Mucosa of gallbladder (tissue), 1 donor: Measurements from ENCODE around the gene OR11G2. TPM values are rescaled to one million over a fixed set of nuclear protein-coding genes. Genes with fewer than 3 reads are reported as not detected.
"Not testable (repeated sequence)": the region's sequence is repeated elsewhere in the genome, so short reads cannot be mapped to it uniquely, and the experiment has no call there.

Experiments
- DNase-seq: peaks from one replicate; pipeline ENCODE4 v3.0.0-alpha.2; 2020; ENCODE audit warnings: low spot score
- total RNA-seq: library from RNA; stranded (reverse); gene quantifications from one replicate; pipeline ENCODE4 v1.2.1, GENCODE V29; 2021
- donor health status: DM: no; HTN: no; CAD: no.

OR11G2 gene, protein sequence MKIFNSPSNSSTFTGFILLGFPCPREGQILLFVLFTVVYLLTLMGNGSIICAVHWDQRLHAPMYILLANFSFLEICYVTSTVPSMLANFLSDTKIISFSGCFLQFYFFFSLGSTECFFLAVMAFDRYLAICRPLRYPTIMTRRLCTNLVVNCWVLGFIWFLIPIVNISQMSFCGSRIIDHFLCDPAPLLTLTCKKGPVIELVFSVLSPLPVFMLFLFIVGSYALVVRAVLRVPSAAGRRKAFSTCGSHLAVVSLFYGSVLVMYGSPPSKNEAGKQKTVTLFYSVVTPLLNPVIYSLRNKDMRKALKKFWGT
- not detected for total RNA-seq

GRCh38 chr14:20190596-20190995 lies at the start of gene OR11G2:
Gene OR11G2 (plus strand): TSS chr14:20190896. CDS start chr14:20197438, 6,542 bp downstream.
- DNase-seq: no peak

DNA sequence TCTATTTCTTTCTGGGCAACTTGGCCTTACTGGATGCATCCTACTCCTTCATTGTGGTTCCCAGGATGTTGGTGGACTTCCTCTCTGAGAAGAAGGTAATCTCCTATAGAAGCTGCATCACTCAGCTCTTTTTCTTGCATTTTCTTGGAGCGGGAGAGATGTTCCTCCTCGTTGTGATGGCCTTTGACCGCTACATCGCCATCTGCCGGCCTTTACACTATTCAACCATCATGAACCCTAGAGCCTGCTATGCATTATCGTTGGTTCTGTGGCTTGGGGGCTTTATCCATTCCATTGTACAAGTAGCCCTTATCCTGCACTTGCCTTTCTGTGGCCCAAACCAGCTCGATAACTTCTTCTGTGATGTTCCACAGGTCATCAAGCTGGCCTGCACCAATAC lies 46.8 kb upstream of the OR11G2 start:
- DNase-seq: no peak

- DNase-seq: no peak
Measured at GRCh38 chr14:20144820-20145219, 45.9 kb upstream of the OR11G2 start.

- DNase-seq: no peak
Measured at GRCh38 chr14:20164462-20164861, 26.2 kb upstream of the OR11G2 start.

- DNase-seq: no peak
Measured at GRCh38 chr14:20167091-20167490, 23.6 kb upstream of the OR11G2 start.

GRCh38 chr14:20169852-20170251 lies 20.8 kb upstream of the OR11G2 start:
- DNase-seq: not testable (repeated sequence)

- DNase-seq: not testable (repeated sequence)
Measured at GRCh38 chr14:20174205-20174604, 16.5 kb upstream of the OR11G2 start.

DNA sequence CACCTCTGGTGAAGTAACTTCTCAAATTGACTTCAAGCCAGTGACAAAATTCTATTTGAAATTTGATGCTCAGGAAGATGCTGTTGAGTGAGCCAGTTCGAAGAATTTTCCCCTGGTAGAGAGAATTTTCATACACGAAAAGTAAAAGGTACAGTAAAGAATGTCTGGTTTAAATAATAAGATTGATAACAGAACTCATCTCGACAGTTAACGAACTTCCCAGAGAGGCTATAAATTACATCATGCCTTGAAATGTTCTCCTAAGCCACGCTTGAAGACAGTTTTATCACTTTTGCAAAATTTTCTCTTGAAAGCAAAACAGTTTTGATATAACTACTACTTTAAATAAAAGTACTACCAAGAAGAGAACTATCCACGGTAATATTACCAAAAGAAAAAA lies 14.4 kb upstream of the OR11G2 start:
- DNase-seq: no peak

DNA sequence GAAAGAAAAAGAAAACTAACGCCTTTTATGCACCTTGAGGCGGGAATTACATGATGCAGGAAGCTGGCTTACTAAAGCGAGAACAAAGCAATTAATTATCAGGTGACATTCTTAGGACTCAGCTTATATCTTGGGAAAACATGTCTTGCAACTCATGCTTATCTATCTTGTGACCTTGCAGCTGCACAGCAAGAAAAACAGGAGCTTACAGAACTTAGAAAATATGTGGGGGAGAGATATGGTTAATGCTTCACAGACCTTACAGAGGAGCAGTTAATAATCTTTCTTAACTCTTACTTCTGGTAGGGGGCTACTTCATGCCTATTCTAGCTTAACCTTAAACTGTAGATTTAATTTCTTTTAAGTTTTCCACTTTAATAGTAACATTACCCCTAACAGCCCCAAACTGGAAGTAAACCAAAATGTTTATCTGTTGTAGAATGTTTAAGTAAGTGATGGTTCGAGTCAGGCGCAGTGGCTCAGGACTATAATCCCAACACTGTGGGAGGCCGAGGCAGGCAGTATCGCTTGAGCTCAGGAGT lies 13.2 kb upstream of the OR11G2 start:
- DNase-seq: no peak

GRCh38 chr14:20179218-20179617 lies 11.5 kb upstream of the OR11G2 start:
- no peak for DNase-seq

DNA sequence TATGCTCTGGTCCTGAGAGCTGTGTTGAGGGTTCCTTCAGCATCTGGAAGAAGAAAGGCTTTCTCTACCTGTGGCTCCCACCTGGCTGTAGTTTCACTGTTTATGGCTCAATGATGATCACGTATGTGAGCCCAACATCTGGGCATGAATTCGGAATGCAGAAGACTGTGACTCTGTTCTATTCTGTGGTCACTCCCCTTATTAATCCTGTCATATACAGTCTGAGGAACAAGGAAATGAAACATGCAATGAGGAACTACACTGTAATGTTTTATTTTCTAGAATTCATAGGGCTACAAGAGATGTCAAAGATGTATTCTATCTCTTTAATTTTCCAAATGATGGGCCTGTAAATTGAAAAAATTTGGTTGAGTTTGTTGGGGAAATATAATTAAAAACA lies 10.8 kb upstream of the OR11G2 start:
- no peak for DNase-seq

GRCh38 chr14:20180486-20180885 lies 10.2 kb upstream of the OR11G2 start:
- no peak for DNase-seq

DNA sequence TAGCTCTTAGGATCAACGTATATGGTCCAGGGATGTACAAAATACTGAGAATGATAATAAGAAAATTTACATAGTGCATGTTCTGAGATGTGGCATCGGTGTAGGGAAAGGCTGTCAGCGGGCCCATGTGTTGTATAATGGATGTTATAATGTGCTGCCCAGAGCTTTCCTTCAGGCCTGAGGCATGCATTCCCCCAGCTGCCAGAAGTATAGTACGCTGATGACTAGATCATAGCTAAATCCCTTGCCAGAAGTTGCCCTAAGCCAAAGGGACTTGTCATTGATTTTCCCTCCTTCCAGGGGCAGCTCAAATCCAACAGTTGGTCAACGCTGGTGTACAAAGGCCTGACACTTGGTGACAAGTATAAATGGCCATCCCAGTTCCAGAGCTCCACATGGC lies 6.5 kb upstream of the OR11G2 start:
- DNase-seq: no peak

GRCh38 chr14:20191396-20191795 lies 700 bp downstream of the OR11G2 start:
- no peak for DNase-seq

- no peak for DNase-seq
Measured at GRCh38 chr14:20194101-20194500, 3.4 kb downstream of the OR11G2 start.

DNA sequence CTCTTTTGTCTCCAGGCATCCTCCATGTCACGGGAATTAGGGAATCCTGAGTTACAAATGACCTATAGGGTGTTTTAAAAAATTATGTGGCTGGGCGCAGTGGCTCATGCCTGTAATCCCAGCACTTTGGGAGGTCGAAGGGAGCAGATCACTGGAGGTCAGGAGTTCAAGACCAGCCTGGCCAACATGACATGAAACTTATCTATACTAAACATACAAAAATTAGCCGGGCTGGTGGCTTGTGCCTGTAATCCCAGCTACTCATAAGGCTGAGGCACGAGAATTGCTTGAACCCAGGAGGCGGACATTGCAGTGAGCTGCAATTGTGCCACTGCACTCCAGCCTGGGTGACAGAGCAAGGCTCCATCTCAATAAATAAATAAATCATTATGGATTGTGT lies 4.5 kb downstream of the OR11G2 start:
- DNase-seq: not testable (repeated sequence)

DNA sequence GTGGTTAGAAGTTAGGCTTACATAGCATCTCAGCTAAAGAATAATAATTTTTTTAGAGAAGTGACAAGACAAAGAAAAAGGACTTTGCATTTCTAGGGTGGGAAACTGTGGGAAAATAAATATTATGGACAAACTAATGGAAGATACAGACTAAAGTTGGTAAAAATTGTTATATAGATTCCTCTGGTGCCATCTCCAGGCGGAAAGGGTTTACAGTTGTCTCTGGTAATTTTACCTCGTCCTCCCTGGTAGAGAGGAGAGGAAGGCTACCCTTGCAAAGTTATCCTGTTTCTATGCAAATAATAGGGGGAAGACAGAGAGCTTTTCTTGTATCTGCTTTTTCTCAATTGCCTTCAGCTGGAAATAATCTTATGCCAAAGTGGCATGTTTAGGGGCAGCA lies 5.2 kb downstream of the OR11G2 start:
- DNase-seq: no peak

- no peak for DNase-seq
Measured at GRCh38 chr14:20197459-20197858, 6.8 kb downstream of the OR11G2 start.

- DNase-seq: no peak
Measured at GRCh38 chr14:20198991-20199390, 8.3 kb downstream of the OR11G2 start.

GRCh38 chr14:20204721-20205120 lies 14.0 kb downstream of the OR11G2 start:
- no peak for DNase-seq

DNA sequence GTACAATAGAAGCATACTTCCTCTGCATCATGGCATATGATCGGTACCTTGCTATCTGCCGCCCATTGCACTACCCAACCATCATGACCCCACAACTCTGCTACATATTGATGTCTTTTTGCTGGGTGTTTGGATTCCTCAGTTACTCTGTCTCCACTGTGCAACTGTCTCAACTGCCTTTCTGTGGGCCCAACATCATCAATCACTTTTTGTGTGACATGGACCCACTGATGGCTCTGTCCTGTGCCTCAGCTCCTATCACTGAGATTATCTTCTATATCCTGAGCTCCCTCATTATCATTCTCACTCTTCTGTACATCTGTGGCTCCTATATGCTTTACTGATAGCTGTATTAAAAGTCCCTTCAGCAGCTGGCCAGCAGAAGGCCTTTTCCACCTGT lies 18.9 kb downstream of the OR11G2 start:
- DNase-seq: no peak

GRCh38 chr14:20212406-20212805 lies 21.7 kb downstream of the OR11G2 start:
- DNase-seq: not testable (repeated sequence)

GRCh38 chr14:20215196-20215595 lies 24.5 kb downstream of the OR11G2 start:
- DNase-seq: no peak

GRCh38 chr14:20219033-20219432 lies 28.3 kb downstream of the OR11G2 start:
- DNase-seq: no peak
